Measurements from ENCODE around the gene ATG2A. TPM values are rescaled to one million over a fixed set of nuclear protein-coding genes. Genes with fewer than 3 reads are reported as not detected.
A peak's percentile ranks its signal among the peaks of the same experiment; 100 is the strongest.

ATG2A gene
- total and polyA plus RNA-seq, 7 experiments from 2014 or later: 3.4 to 105 (median 33.5) TPM

DNA sequence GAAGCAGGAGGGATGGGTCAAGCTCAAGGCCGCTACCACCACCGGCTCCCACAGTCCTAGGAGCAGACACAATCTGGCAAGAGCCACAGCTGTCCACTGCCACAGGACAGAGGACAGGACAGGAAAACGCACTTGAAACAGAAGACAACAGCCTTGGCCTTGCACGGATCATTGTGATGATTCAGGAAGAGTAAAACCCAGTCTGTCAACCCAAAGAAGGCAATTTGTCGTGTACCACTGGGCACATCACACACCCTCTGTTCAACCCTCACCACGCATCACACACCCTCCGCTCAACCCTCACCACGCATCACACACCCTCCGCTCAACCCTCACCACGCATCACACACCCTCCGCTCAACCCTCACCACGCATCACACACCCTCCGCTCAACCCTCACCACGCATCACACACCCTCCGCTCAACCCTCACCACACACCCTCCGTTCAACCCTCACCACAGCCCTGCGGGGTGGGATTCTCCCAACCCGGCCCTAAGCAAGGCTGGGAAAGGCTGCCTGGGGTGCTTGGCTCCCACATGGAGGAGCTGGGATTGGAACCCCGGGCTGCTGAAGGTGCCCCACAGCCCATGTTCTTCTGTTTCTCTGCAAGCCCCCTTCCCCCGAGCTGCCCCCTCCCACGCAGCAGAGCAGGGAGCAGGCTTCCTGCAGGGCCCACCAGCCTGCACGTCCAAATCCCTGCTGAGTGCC is 61.3 kb downstream of the ATG2A start:
- Mint-ChIP-seq H3K27me3 (no peaks in the 10 kb centered on the region), H3K27ac (peak overlapping the region; percentile 78 to 97 (median 91)), H3K36me3 (peaks cover 0 to 49% (median 15%) of the 10 kb centered on the region in 5 donors), H3K4me1 (peaks cover 51 to 92% (median 89%) of the 10 kb centered on the region in 7 donors), H3K9me3 (peaks cover 0 to 1% (median 0%) of the 10 kb centered on the region in 11 donors), H3K4me3 (peak overlapping the region; percentile 20 to 83 (median 71))
- H3K4me1 ChIP-seq (ENCODE audit: control insufficient read depth in 2 of 2, insufficient read depth in 2 of 2, low read length in 2 of 2): peaks cover 95 to 97% of the 10 kb centered on the region in 2 donors
- DNase-seq (no peak), ATAC-seq (no peak)
- H3K27me3 ChIP-seq (ENCODE audit: control insufficient read depth in 2 of 2, insufficient read depth in 2 of 2, low read length in 2 of 2): no peaks in the 10 kb centered on the region
- H3K27ac ChIP-seq (ENCODE audit: low read depth, low read length): peak overlapping the region; percentile 63
- no peak overlapping the region for H3K4me3 ChIP-seq (ENCODE audit: low read length)
- no peaks in the 10 kb centered on the region for H3K9me3 ChIP-seq (ENCODE audit: control insufficient read depth in 2 of 3, low read length in 3 of 3)
- ChIA-PET POLR2A (interaction anchor here (0.7 to 29.3 kb wide), 3 partner anchors 8 to 567 kb away, joined by 3 to 1324 read pairs (median 457); partner anchors contain the start of gene EHD1), CTCF (interaction anchor here (11.9 to 29.8 kb wide), 3 partner anchors 5 to 31 kb away, joined by 280 to 945 read pairs (median 280); partner anchors contain the start of gene EHD1)
- H3K36me3 ChIP-seq (ENCODE audit: control insufficient read depth in 2 of 3, insufficient read depth in 3 of 3, low read length in 3 of 3): peaks cover 9 to 44% (median 16%) of the 10 kb centered on the region in 3 experiments
- intact Hi-C loops (cut with micrococcal nuclease): loop anchor here in 1 of 2 donors (5.0 kb wide), 1 partner anchor 242 kb away; the partner anchor contains the start of gene VPS51

DNA sequence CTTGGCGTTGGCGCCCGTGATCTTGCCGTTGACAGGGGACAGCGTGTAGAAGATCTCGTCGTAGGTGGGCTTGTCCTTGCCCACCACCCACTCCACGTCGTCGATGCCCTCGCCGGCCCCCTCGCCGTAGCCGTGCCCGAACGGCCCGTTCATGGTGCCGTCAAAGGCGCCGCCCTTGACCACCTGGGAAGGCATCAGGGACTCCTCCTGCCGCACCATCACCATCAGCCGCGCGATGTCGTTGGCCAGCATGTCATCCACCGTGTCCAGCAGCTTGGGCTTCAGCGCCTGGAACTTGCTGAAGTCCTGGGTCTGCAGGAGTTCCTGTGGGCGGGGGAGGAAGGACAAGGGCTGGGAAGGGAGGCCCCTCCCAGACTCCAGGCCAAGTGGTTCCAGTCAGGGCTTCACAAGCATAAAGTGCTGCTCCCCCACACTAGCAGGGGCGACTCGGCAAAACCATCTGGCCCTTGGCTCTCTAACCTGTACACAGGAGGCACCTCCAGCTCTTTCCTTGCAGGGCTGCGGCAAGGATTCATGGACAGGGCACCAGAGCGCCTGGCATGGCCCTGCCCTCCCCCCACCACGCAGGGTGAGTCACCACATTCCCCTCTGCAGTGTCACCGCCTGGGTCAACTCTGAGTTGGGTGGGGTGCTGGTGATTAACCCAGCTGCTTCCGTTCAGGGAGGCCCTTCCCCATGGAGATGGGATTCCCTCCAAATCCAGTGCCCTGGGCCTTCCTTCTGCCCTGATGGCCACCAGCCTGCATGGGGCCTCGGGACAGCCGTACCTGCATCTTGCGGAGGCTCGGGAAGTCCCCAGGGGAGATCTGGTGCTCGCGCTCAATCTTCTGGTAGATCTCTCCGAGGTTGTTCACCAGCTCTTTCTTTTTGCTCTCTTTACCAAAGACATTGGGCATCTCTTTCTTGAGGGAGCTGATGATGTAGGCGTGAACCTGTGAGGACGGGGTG is 62.2 kb downstream of the ATG2A start:
- intact Hi-C loops (cut with micrococcal nuclease): loop anchor here in 1 of 2 donors (5.0 kb wide), 1 partner anchor 242 kb away; the partner anchor contains the start of gene VPS51
- H3K36me3 Mint-ChIP-seq: peaks cover 0 to 44% (median 15%) of the 10 kb centered on the region in 5 donors
- peak overlapping the region; percentile 45 to 83 (median 73) for H3K4me3 Mint-ChIP-seq
- ChIA-PET CTCF (interaction anchor here (11.9 to 29.8 kb wide), 2 partner anchors 9 to 31 kb away, joined by 280 to 945 read pairs; partner anchors contain the start of gene EHD1), POLR2A (interaction anchor here (0.6 to 29.3 kb wide), 6 partner anchors 9 to 1315 kb away, joined by 3 to 1324 read pairs (median 16); partner anchors contain the start of genes EHD1, RASGRP2 and SF1)
- H3K36me3 ChIP-seq (ENCODE audit: control insufficient read depth in 2 of 3, insufficient read depth in 3 of 3, low read length in 3 of 3): peaks cover 9 to 44% (median 13%) of the 10 kb centered on the region in 3 experiments
- H3K9me3 ChIP-seq (ENCODE audit: control insufficient read depth in 2 of 3, low read length in 3 of 3): no peaks in the 10 kb centered on the region
- H3K9me3 Mint-ChIP-seq: no peaks in the 10 kb centered on the region
- ATAC-seq (peak; percentile 35), DNase-seq (no peak)
- H3K27me3 Mint-ChIP-seq: no peaks in the 10 kb centered on the region
- H3K27ac ChIP-seq (ENCODE audit: low read depth, low read length): peak overlapping the region; percentile 75
- peaks cover 45 to 94% (median 84%) of the 10 kb centered on the region in 7 donors for H3K4me1 Mint-ChIP-seq
- H3K4me3 ChIP-seq (ENCODE audit: low read length): no peak overlapping the region
- H3K27me3 ChIP-seq (ENCODE audit: control insufficient read depth in 2 of 2, insufficient read depth in 2 of 2, low read length in 2 of 2): no peaks in the 10 kb centered on the region
- H3K27ac Mint-ChIP-seq: peak overlapping the region; percentile 78 to 97 (median 93)
- H3K4me1 ChIP-seq (ENCODE audit: control insufficient read depth in 2 of 2, insufficient read depth in 2 of 2, low read length in 2 of 2): peaks cover 88 to 93% of the 10 kb centered on the region in 2 donors

- H3K4me3 ChIP-seq (ENCODE audit: low read length): no peak overlapping the region
- peak overlapping the region in 8 of 9 donors; percentile 36 to 95 (median 89) for H3K27ac Mint-ChIP-seq
- H3K4me1 Mint-ChIP-seq: peaks cover 44 to 94% (median 81%) of the 10 kb centered on the region in 7 donors
- intact Hi-C loops (cut with micrococcal nuclease): no loop called here
- ATAC-seq (no peak), DNase-seq (no peak)
- H3K4me3 Mint-ChIP-seq: peak overlapping the region; percentile 56 to 80 (median 70)
- H3K36me3 ChIP-seq (ENCODE audit: control insufficient read depth in 2 of 3, insufficient read depth in 3 of 3, low read length in 3 of 3): peaks cover 9 to 44% (median 13%) of the 10 kb centered on the region in 3 experiments
- ChIA-PET POLR2A (interaction anchor here (1.1 to 29.3 kb wide), 8 partner anchors 10 to 110 kb away, joined by 3 to 1324 read pairs (median 7); partner anchors contain the start of genes EHD1, MAP4K2, RASGRP2 and SF1), CTCF (interaction anchor here (11.9 to 29.8 kb wide), 2 partner anchors 9 to 32 kb away, joined by 280 to 945 read pairs; partner anchors contain the start of gene EHD1)
- no peaks in the 10 kb centered on the region for H3K9me3 ChIP-seq (ENCODE audit: control insufficient read depth in 2 of 3, low read length in 3 of 3)
- no peaks in the 10 kb centered on the region for H3K27me3 Mint-ChIP-seq
- H3K36me3 Mint-ChIP-seq: peaks cover 0 to 38% (median 10%) of the 10 kb centered on the region in 5 donors
- H3K4me1 ChIP-seq (ENCODE audit: control insufficient read depth in 2 of 2, insufficient read depth in 2 of 2, low read length in 2 of 2): peaks cover 87 to 92% of the 10 kb centered on the region in 2 donors
- no peaks in the 10 kb centered on the region for H3K9me3 Mint-ChIP-seq
- no peaks in the 10 kb centered on the region for H3K27me3 ChIP-seq (ENCODE audit: control insufficient read depth in 2 of 2, insufficient read depth in 2 of 2, low read length in 2 of 2)
- peak overlapping the region; percentile 75 for H3K27ac ChIP-seq (ENCODE audit: low read depth, low read length)
Observed at GRCh38 chr11:64854157-64854533, 62.9 kb downstream of the ATG2A start.

GRCh38 chr11:64853709-64854108 is 63.3 kb downstream of the ATG2A start:
- peak; percentile 13 for ATAC-seq
- ChIA-PET POLR2A (interaction anchor here (0.6 to 29.3 kb wide), 11 partner anchors 10 to 264 kb away, joined by 3 to 1324 read pairs (median 6); partner anchors contain the start of genes EHD1, MAP4K2, RASGRP2 and SF1), CTCF (interaction anchor here (0.7 to 29.8 kb wide), 3 partner anchors 10 to 911 kb away, joined by 3 to 945 read pairs (median 280); partner anchors contain the start of gene EHD1)
- peaks cover 9 to 44% (median 13%) of the 10 kb centered on the region in 3 experiments for H3K36me3 ChIP-seq (ENCODE audit: control insufficient read depth in 2 of 3, insufficient read depth in 3 of 3, low read length in 3 of 3)
- intact Hi-C loops (cut with micrococcal nuclease): no loop called here
- Mint-ChIP-seq H3K4me1 (peaks cover 48 to 94% (median 80%) of the 10 kb centered on the region in 7 donors), H3K27me3 (no peaks in the 10 kb centered on the region), H3K4me3 (peak overlapping the region; percentile 56 to 84 (median 72)), H3K9me3 (no peaks in the 10 kb centered on the region), H3K36me3 (peaks cover 0 to 34% (median 10%) of the 10 kb centered on the region in 5 donors), H3K27ac (peak overlapping the region; percentile 86 to 95 (median 89))
- no peaks in the 10 kb centered on the region for H3K27me3 ChIP-seq (ENCODE audit: control insufficient read depth in 2 of 2, insufficient read depth in 2 of 2, low read length in 2 of 2)
- no peak overlapping the region for H3K4me3 ChIP-seq (ENCODE audit: low read length)
- peaks cover 87 to 92% of the 10 kb centered on the region in 2 donors for H3K4me1 ChIP-seq (ENCODE audit: control insufficient read depth in 2 of 2, insufficient read depth in 2 of 2, low read length in 2 of 2)
- peak overlapping the region; percentile 75 for H3K27ac ChIP-seq (ENCODE audit: low read depth, low read length)
- DNase-seq: peak in 6 of 9 donors; percentile 50 to 65 (median 56)
- H3K9me3 ChIP-seq (ENCODE audit: control insufficient read depth in 2 of 3, low read length in 3 of 3): no peaks in the 10 kb centered on the region

- CTCF ChIA-PET: interaction anchor here (0.5 to 29.8 kb wide), 4 partner anchors 11 to 911 kb away, joined by 3 to 945 read pairs (median 142); partner anchors contain the start of gene EHD1
- Mint-ChIP-seq H3K36me3 (peaks cover 0 to 31% (median 10%) of the 10 kb centered on the region in 5 donors), H3K4me3 (peak overlapping the region; percentile 61 to 84 (median 74)), H3K27ac (peak overlapping the region; percentile 87 to 95 (median 90)), H3K4me1 (peaks cover 55 to 94% (median 81%) of the 10 kb centered on the region in 7 donors), H3K9me3 (no peaks in the 10 kb centered on the region), H3K27me3 (no peaks in the 10 kb centered on the region)
- Histone ChIP-seq H3K27me3 (ENCODE audit: control insufficient read depth in 2 of 2, insufficient read depth in 2 of 2, low read length in 2 of 2) (no peaks in the 10 kb centered on the region), H3K36me3 (ENCODE audit: control insufficient read depth in 2 of 3, insufficient read depth in 3 of 3, low read length in 3 of 3) (peaks cover 9 to 44% (median 13%) of the 10 kb centered on the region in 3 experiments), H3K4me1 (ENCODE audit: control insufficient read depth in 2 of 2, insufficient read depth in 2 of 2, low read length in 2 of 2) (peaks cover 87 to 92% of the 10 kb centered on the region in 2 donors), H3K4me3 (ENCODE audit: low read length) (no peak overlapping the region), H3K27ac (ENCODE audit: low read depth, low read length) (peak overlapping the region; percentile 75), H3K9me3 (ENCODE audit: control insufficient read depth in 2 of 3, low read length in 3 of 3) (no peaks in the 10 kb centered on the region)
- DNase-seq: no peak
- ATAC-seq: peak; percentile 7
- intact Hi-C loops (cut with micrococcal nuclease): no loop called here
- POLR2A ChIA-PET: interaction anchor here (0.6 to 29.3 kb wide), 12 partner anchors 9 to 264 kb away, joined by 3 to 1324 read pairs (median 5); partner anchors contain the start of genes CDC42BPG, EHD1, MAP4K2 and RASGRP2
Observed at GRCh38 chr11:64852804-64853509, 64.1 kb downstream of the ATG2A start.

All from naive thymus-derived CD4-positive, alpha-beta T cell (primary cell).